NCI-H128 (cell line): ENCODE measurements around the gene SLC46A1.

Source experiments
- DNase-seq: peaks from one replicate; lab custom pipeline; 2025; ENCODE audit not compliant: unreplicated experiment; lab: John Stamatoyannopoulos, UW

SLC46A1 gene

GRCh38 chr17:28404461-28404811 lies 1.6 kb downstream of the SLC46A1 start:
- no peak for DNase-seq

GRCh38 chr17:28404007-28404406 lies 2.0 kb downstream of the SLC46A1 start:
- no peak for DNase-seq

GRCh38 chr17:28402844-28403243 lies 3.2 kb downstream of the SLC46A1 start:
- DNase-seq: no peak

- DNase-seq: no peak
These were observed 3.8 kb downstream of the SLC46A1 start for GRCh38 chr17:28402224-28402630.

GRCh38 chr17:28399808-28400207 lies 6.2 kb downstream of the SLC46A1 start:
- DNase-seq: no peak

- DNase-seq: no peak
These were observed 7.6 kb downstream of the SLC46A1 start for GRCh38 chr17:28398280-28398981.

GRCh38 chr17:28397687-28398279 lies 8.2 kb downstream of the SLC46A1 start:
- DNase-seq: no peak

- no peak for DNase-seq
These were observed 8.7 kb downstream of the SLC46A1 start for GRCh38 chr17:28397275-28397674.

GRCh38 chr17:28396635-28397239 lies 9.3 kb downstream of the SLC46A1 start:
- DNase-seq: no peak

GRCh38 chr17:28395968-28396367 lies 10.0 kb downstream of the SLC46A1 start:
- DNase-seq: no peak

GRCh38 chr17:28395426-28395825 lies 10.6 kb downstream of the SLC46A1 start:
- DNase-seq: no peak

GRCh38 chr17:28394337-28395116 lies 11.5 kb downstream of the SLC46A1 start:
- DNase-seq: no peak

GRCh38 chr17:28392491-28392890 lies 13.5 kb downstream of the SLC46A1 start:
- no peak for DNase-seq

- no peak for DNase-seq
These were observed 14.6 kb downstream of the SLC46A1 start for GRCh38 chr17:28391401-28391800.

GRCh38 chr17:28390984-28391383 lies 15.0 kb downstream of the SLC46A1 start:
- no peak for DNase-seq

- DNase-seq: no peak
These were observed 15.4 kb downstream of the SLC46A1 start for GRCh38 chr17:28390563-28390962.

GRCh38 chr17:28390141-28390540 lies 15.9 kb downstream of the SLC46A1 start:
- DNase-seq: no peak

GRCh38 chr17:28388106-28388505 lies 17.9 kb downstream of the SLC46A1 start:
- DNase-seq: no peak

- DNase-seq: no peak
These were observed 19.6 kb downstream of the SLC46A1 start for GRCh38 chr17:28386391-28386790.

- DNase-seq: no peak
These were observed 20.6 kb downstream of the SLC46A1 start for GRCh38 chr17:28385406-28385805.

GRCh38 chr17:28385037-28385400 lies 21.0 kb downstream of the SLC46A1 start:
- no peak for DNase-seq
